Measurements from ENCODE around the gene NEAT1.

The NEAT1 gene

DNA sequence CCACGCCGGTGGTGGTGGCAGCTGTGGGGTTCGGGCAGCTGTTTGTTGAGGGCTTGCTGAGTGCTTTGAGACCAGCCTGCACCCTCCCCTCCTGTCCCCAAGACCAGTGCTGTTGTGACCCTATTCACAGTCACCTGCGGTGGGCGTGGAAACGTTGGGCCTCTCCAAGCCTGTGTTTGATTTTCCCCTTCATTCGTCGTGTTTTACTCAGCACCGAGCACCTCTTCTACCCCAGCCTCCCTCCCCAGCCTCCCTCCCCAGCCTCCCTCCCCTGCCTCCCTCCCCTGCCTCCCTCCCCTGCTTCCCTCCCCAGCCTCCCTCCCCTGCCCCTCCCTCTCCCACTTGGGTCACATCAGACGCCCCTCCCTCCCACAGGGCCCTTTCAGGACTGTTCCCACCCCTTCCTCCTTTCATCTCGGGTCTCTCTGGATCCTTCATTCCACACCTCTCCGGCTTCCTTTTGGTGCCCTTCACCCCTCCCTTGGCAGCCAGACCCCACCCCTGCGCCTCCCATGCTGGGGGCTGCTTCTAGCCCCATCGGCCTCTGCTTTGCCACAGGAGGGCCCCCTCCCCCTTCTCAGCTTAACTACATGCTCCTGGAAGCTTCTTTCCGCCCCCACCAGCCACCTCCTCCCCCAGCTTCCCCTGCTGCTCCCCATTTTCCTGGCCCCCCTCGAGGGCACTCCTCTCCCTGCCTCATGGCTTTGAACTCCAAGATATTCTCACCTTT, 21.4 kb upstream of the NEAT1 start:
- TF ChIP-seq ZNF274 (IDR thresholded peaks at IDR 0.05; ENCODE audit: low read depth, low read length) (no peak), YY1 (IDR thresholded peaks at IDR 0.05; ENCODE audit: insufficient read depth, insufficient read length) (no peak), SUZ12 (IDR thresholded peaks at IDR 0.05; ENCODE audit: extremely low read depth, insufficient read depth, insufficient read length) (no peak)
- no peak for DNase-seq (ENCODE audit: low read depth, low spot score)
- Histone ChIP-seq H3K4me1 (ENCODE audit: insufficient read depth, insufficient read length) (peaks cover 15% of the 10 kb centered on the region), H3K27me3 (ENCODE audit: insufficient read depth, insufficient read length) (no peaks in the 10 kb centered on the region), H3K36me3 (ENCODE audit: insufficient read depth, insufficient read length, low read length) (peaks cover 82% of the 10 kb centered on the region), H3K9me3 (ENCODE audit: insufficient read depth, low read length) (no peaks in the 10 kb centered on the region), H3K4me3 (ENCODE audit: insufficient read length, low read depth) (no peak overlapping the region), H3K9ac (ENCODE audit: insufficient read length, low read depth) (peak overlapping the region; percentile 32)

DNA sequence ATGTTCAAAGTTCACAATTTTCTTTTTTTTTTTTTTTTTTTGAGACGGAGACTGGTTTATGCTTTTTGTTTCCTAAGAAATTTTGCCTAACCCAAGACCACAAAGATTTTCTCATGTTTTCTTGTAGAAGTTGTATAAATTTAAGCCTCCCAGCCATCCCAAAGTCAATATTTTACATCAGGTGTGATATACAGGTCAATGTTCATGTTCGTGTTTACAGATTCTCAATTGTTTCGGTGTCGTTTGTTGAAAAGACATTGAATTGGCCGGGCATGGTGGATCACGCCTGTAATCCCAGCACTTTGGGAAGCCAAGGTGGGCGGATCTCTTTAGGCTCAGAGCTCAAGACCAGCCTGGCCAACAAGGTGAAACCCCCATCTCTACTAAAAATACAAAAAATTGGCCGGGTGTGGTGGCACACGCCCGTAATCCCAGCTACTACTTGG, 20.8 kb upstream of the NEAT1 start:
- Histone ChIP-seq H3K9me3 (ENCODE audit: insufficient read depth, low read length) (no peaks in the 10 kb centered on the region), H3K9ac (ENCODE audit: insufficient read length, low read depth) (no peak overlapping the region), H3K4me3 (ENCODE audit: insufficient read length, low read depth) (no peak overlapping the region), H3K36me3 (ENCODE audit: insufficient read depth, insufficient read length, low read length) (peaks cover 76% of the 10 kb centered on the region), H3K4me1 (ENCODE audit: insufficient read depth, insufficient read length) (peaks cover 15% of the 10 kb centered on the region), H3K27me3 (ENCODE audit: insufficient read depth, insufficient read length) (no peaks in the 10 kb centered on the region)
- TF ChIP-seq YY1 (IDR thresholded peaks at IDR 0.05; ENCODE audit: insufficient read depth, insufficient read length), result no peak
- TF ChIP-seq ZNF274 (IDR thresholded peaks at IDR 0.05; ENCODE audit: low read depth, low read length), result no peak
- no peak for TF ChIP-seq SUZ12 (IDR thresholded peaks at IDR 0.05; ENCODE audit: extremely low read depth, insufficient read depth, insufficient read length)
- no peak for DNase-seq (ENCODE audit: low read depth, low spot score)

DNA sequence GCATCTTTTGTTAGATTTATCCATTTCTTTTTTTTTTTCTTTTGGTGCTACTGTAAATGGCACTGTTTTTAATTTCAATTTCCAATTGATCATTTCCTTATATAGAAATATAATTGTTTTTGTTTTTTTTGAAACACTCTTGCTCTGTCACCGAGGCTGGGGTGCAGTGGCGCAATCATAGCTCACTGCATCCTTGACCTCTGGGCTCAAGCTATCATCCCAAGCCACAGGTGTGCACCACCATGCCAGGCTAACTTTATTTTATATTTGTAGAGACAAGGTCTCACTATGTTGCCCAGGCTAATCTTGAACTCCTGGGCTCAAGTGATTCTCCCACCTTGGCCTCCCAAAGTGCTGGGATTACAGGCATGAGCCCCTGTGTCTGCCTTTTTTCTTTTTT, 19.8 kb upstream of the NEAT1 start:
- TF ChIP-seq YY1 (IDR thresholded peaks at IDR 0.05; ENCODE audit: insufficient read depth, insufficient read length) (no peak), SUZ12 (IDR thresholded peaks at IDR 0.05; ENCODE audit: extremely low read depth, insufficient read depth, insufficient read length) (no peak), ZNF274 (IDR thresholded peaks at IDR 0.05; ENCODE audit: low read depth, low read length) (no peak)
- Histone ChIP-seq H3K4me3 (ENCODE audit: insufficient read length, low read depth) (no peak overlapping the region), H3K4me1 (ENCODE audit: insufficient read depth, insufficient read length) (peaks cover 15% of the 10 kb centered on the region), H3K36me3 (ENCODE audit: insufficient read depth, insufficient read length, low read length) (peaks cover 68% of the 10 kb centered on the region), H3K9ac (ENCODE audit: insufficient read length, low read depth) (no peak overlapping the region), H3K9me3 (ENCODE audit: insufficient read depth, low read length) (no peaks in the 10 kb centered on the region), H3K27me3 (ENCODE audit: insufficient read depth, insufficient read length) (no peaks in the 10 kb centered on the region)
- DNase-seq (ENCODE audit: low read depth, low spot score), result no peak

DNA sequence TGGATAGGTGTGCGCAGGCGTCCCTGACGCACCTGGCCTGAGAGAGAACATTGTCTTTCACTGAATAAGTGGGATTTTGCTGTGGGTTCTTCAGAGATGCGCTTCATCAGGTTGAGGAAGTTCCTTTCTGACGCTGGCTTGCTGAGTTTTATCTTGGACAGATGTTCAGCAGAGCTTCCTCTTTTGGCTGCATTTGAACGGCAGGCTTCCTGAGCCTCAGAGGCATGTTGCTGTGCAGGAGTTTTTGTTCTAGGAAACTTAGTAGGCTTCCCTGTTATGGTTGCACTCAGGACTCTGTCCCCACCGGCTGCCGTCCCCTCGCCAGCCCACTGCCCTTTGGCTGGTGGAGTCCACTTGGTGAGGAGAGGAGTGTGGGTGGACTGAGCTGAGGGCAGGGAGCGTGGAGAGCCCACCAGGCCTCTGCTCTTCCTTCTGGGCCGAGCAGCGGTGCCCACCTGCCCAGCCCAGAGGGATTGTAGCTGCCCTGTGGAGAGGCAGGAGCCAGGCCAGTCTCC, 18.9 kb upstream of the NEAT1 start:
- peaks cover 13% of the 10 kb centered on the region for H3K4me1 ChIP-seq (ENCODE audit: insufficient read depth, insufficient read length)
- H3K27me3 ChIP-seq (ENCODE audit: insufficient read depth, insufficient read length), result no peaks in the 10 kb centered on the region
- H3K9ac ChIP-seq (ENCODE audit: insufficient read length, low read depth), result no peak overlapping the region
- TF ChIP-seq YY1 (IDR thresholded peaks at IDR 0.05; ENCODE audit: insufficient read depth, insufficient read length), result no peak
- TF ChIP-seq SUZ12 (IDR thresholded peaks at IDR 0.05; ENCODE audit: extremely low read depth, insufficient read depth, insufficient read length), result no peak
- TF ChIP-seq ZNF274 (IDR thresholded peaks at IDR 0.05; ENCODE audit: low read depth, low read length), result no peak
- no peaks in the 10 kb centered on the region for H3K9me3 ChIP-seq (ENCODE audit: insufficient read depth, low read length)
- H3K36me3 ChIP-seq (ENCODE audit: insufficient read depth, insufficient read length, low read length), result peaks cover 66% of the 10 kb centered on the region
- H3K4me3 ChIP-seq (ENCODE audit: insufficient read length, low read depth), result no peak overlapping the region
- DNase-seq (ENCODE audit: low read depth, low spot score), result no peak

DNA sequence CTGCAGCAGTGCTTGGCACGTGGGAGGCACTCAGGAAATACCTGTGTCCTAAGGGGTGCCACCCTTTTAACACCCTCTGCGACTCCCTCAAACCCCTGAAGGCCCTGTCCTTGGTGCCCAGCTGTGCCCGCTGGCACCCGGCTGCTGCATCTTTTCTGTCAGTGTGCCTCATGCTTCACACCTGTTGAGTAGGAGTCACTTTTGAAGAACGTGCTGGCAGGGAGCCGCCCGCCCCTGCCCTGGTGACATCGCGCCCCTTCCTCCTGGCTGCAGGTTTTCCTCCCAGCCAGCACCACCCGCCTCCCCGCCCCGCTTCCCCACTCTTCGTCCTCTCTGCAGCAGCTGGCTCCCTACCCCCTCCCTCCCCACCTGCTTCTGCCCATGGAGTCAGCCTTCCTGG, 18.4 kb upstream of the NEAT1 start:
- H3K9me3 ChIP-seq (ENCODE audit: insufficient read depth, low read length), result no peaks in the 10 kb centered on the region
- no peak overlapping the region for H3K9ac ChIP-seq (ENCODE audit: insufficient read length, low read depth)

DNA sequence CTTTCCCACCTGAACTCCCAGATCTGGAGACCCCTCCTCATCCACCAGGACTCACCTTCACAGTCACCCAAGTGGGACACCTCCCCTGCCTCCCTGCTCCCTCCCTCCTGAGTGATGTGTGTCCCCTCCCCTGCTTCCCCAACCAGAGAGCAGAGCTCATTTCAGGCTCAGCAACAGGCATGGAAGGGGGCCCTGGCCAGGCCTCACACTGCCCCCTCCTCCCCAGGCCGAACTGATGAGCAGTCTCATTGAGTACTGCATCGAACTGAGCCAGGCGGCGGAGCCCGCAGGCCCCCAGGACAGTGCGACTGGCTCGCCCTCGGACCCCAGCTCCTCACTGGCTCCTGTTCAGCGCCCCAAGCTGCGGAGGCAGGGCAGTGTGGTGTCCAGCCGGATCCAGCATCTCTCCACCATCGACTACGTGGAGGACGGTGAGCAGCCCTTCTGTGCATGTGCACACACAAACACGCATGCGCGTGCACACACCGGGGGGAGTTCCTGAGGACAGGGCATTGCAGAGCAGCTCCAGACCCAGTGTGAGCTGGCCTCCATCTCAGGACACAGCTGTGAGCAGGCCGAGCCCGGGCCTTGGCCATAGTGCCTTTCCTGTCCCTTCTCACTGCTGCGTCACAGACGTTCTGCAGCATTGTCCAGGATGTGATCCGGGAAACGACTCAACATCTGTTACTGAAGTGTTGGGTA, 17.8 kb upstream of the NEAT1 start:
- Histone ChIP-seq H3K9me3 (ENCODE audit: insufficient read depth, low read length) (no peaks in the 10 kb centered on the region), H3K4me1 (ENCODE audit: insufficient read depth, insufficient read length) (peaks cover 12% of the 10 kb centered on the region), H3K36me3 (ENCODE audit: insufficient read depth, insufficient read length, low read length) (peaks cover 68% of the 10 kb centered on the region), H3K27me3 (ENCODE audit: insufficient read depth, insufficient read length) (no peaks in the 10 kb centered on the region), H3K4me3 (ENCODE audit: insufficient read length, low read depth) (no peak overlapping the region), H3K9ac (ENCODE audit: insufficient read length, low read depth) (no peak overlapping the region)
- DNase-seq (ENCODE audit: low read depth, low spot score), result no peak
- no peak for TF ChIP-seq SUZ12 (IDR thresholded peaks at IDR 0.05; ENCODE audit: extremely low read depth, insufficient read depth, insufficient read length)
- no peak for TF ChIP-seq ZNF274 (IDR thresholded peaks at IDR 0.05; ENCODE audit: low read depth, low read length)
- TF ChIP-seq YY1 (IDR thresholded peaks at IDR 0.05; ENCODE audit: insufficient read depth, insufficient read length), result no peak

More for the DNA sequence above, 18.4 kb upstream of the NEAT1 start:
- H3K27me3 ChIP-seq (ENCODE audit: insufficient read depth, insufficient read length), result no peaks in the 10 kb centered on the region
- peaks cover 68% of the 10 kb centered on the region for H3K36me3 ChIP-seq (ENCODE audit: insufficient read depth, insufficient read length, low read length)
- H3K4me3 ChIP-seq (ENCODE audit: insufficient read length, low read depth), result no peak overlapping the region
- no peak for DNase-seq (ENCODE audit: low read depth, low spot score)
- no peak for TF ChIP-seq ZNF274 (IDR thresholded peaks at IDR 0.05; ENCODE audit: low read depth, low read length)
- no peak for TF ChIP-seq SUZ12 (IDR thresholded peaks at IDR 0.05; ENCODE audit: extremely low read depth, insufficient read depth, insufficient read length)
- no peak for TF ChIP-seq YY1 (IDR thresholded peaks at IDR 0.05; ENCODE audit: insufficient read depth, insufficient read length)
- peaks cover 13% of the 10 kb centered on the region for H3K4me1 ChIP-seq (ENCODE audit: insufficient read depth, insufficient read length)
